Measurements from ENCODE around the gene IMMP2L.

IMMP2L gene

DNA sequence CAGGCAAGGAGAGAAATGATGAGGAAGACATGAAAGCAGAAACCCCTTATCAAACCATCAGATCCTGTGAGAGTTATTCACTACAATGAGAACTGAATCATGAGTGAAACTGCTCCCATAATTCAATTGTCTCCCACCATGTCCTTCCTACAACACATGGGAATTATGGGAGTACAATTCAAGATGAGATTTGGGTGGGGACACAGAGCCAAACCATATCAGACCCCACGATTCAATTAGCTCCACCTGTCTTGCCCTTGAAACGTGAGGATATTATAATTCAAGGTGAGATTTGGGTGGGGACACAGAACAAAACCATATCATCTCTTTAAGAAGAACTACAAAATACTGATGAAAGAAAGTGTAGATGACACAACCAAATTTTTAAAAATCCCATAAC lies 128.9 kb downstream of the IMMP2L start:
- H3K27ac ChIP-seq (ENCODE audit: low read depth, low read length): no peak overlapping the region
- H3K9ac ChIP-seq (ENCODE audit: low read length): no peak overlapping the region
- H3K27me3 ChIP-seq (ENCODE audit: control insufficient read depth, insufficient read depth, low read length): no peaks in the 10 kb centered on the region
- no peak overlapping the region for H3K4me3 ChIP-seq (ENCODE audit: low read length)
- no peaks in the 10 kb centered on the region for H3K4me1 ChIP-seq (ENCODE audit: control insufficient read depth, insufficient read depth, low read length)
- H3K36me3 ChIP-seq (ENCODE audit: control insufficient read depth, insufficient read depth, low read length): no peaks in the 10 kb centered on the region

GRCh38 chr7:111429781-111430180 lies 132.5 kb downstream of the IMMP2L start:
- H3K4me3 ChIP-seq (ENCODE audit: low read length): no peak overlapping the region
- H3K4me1 ChIP-seq (ENCODE audit: control insufficient read depth, insufficient read depth, low read length): no peaks in the 10 kb centered on the region
- H3K27me3 ChIP-seq (ENCODE audit: control insufficient read depth, insufficient read depth, low read length): no peaks in the 10 kb centered on the region
- no peaks in the 10 kb centered on the region for H3K36me3 ChIP-seq (ENCODE audit: control insufficient read depth, insufficient read depth, low read length)
- no peak overlapping the region for H3K9ac ChIP-seq (ENCODE audit: low read length)
- no peak overlapping the region for H3K27ac ChIP-seq (ENCODE audit: low read depth, low read length)

DNA sequence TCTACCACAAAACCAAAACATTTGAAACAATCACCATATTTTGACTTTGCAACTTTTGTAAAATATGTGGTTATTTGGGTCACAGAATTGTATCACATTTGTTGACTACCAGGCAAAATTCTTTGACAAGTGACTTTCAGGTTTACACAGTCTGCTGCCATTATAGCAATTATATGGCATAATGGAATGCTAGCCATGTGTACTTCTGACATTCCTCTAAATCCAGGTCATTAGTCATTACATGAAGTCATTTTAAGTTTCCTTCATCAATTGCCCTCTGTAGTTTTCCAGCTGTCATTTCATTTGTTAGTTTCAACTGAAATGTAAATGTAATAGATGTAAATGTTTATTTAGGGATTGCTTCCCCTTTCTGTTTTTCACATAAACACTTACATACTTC lies 137.5 kb downstream of the IMMP2L start:
- Histone ChIP-seq H3K27me3 (ENCODE audit: control insufficient read depth, insufficient read depth, low read length) (no peaks in the 10 kb centered on the region), H3K36me3 (ENCODE audit: control insufficient read depth, insufficient read depth, low read length) (no peaks in the 10 kb centered on the region), H3K27ac (ENCODE audit: low read depth, low read length) (no peak overlapping the region), H3K4me3 (ENCODE audit: low read length) (no peak overlapping the region), H3K4me1 (ENCODE audit: control insufficient read depth, insufficient read depth, low read length) (no peaks in the 10 kb centered on the region), H3K9ac (ENCODE audit: low read length) (no peak overlapping the region)

GRCh38 chr7:111414374-111414773 lies 147.9 kb downstream of the IMMP2L start:
- H3K9ac ChIP-seq (ENCODE audit: low read length): no peak overlapping the region
- H3K36me3 ChIP-seq (ENCODE audit: control insufficient read depth, insufficient read depth, low read length): no peaks in the 10 kb centered on the region
- H3K27me3 ChIP-seq (ENCODE audit: control insufficient read depth, insufficient read depth, low read length): no peaks in the 10 kb centered on the region
- H3K4me3 ChIP-seq (ENCODE audit: low read length): no peak overlapping the region
- H3K27ac ChIP-seq (ENCODE audit: low read depth, low read length): no peak overlapping the region
- H3K4me1 ChIP-seq (ENCODE audit: control insufficient read depth, insufficient read depth, low read length): no peaks in the 10 kb centered on the region

DNA sequence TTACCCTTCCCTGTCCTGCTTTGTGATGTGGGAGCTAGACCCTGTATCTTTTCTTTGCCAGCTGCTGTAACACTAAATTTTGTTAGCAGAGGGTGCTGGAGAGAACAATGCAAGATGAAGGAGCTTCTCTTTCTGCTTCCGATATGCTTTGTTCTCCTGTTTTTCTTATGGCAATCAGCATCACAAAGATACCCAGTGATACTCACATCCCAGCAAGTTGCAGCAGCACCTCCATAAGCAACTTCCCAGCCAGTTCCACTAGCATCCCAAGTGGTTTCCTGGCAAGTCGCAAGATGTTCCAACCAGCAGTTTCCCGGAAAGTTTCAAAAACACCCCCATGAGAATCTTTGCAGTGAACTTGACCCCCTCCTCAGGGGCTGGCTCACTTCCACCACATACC lies 148.6 kb downstream of the IMMP2L start:
- no peak overlapping the region for H3K4me3 ChIP-seq (ENCODE audit: low read length)
- no peaks in the 10 kb centered on the region for H3K27me3 ChIP-seq (ENCODE audit: control insufficient read depth, insufficient read depth, low read length)
- H3K9ac ChIP-seq (ENCODE audit: low read length): no peak overlapping the region
- no peaks in the 10 kb centered on the region for H3K36me3 ChIP-seq (ENCODE audit: control insufficient read depth, insufficient read depth, low read length)
- no peaks in the 10 kb centered on the region for H3K4me1 ChIP-seq (ENCODE audit: control insufficient read depth, insufficient read depth, low read length)
- H3K27ac ChIP-seq (ENCODE audit: low read depth, low read length): no peak overlapping the region

DNA sequence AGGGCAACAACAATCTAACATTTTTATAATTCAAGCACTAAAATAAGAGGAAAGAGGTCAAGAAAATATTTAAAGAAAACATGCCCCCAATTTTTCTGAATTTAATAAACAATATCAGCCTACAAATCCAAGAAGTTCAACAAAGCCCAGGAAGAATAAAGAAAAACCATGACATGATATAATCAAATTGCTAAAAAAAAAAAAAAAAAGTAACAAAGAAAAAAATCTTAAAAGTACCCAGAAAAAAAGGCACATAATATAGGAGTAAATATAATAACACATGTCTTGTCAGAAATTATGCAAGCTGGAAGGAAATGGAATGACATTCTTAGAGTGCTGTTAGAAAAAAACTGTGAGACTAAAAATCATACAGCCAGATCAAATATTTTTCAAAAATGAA lies 151.4 kb downstream of the IMMP2L start:
- Histone ChIP-seq H3K9ac (ENCODE audit: low read length) (no peak overlapping the region), H3K27me3 (ENCODE audit: control insufficient read depth, insufficient read depth, low read length) (no peaks in the 10 kb centered on the region), H3K4me1 (ENCODE audit: control insufficient read depth, insufficient read depth, low read length) (no peaks in the 10 kb centered on the region), H3K36me3 (ENCODE audit: control insufficient read depth, insufficient read depth, low read length) (no peaks in the 10 kb centered on the region), H3K27ac (ENCODE audit: low read depth, low read length) (no peak overlapping the region), H3K4me3 (ENCODE audit: low read length) (no peak overlapping the region)

DNA sequence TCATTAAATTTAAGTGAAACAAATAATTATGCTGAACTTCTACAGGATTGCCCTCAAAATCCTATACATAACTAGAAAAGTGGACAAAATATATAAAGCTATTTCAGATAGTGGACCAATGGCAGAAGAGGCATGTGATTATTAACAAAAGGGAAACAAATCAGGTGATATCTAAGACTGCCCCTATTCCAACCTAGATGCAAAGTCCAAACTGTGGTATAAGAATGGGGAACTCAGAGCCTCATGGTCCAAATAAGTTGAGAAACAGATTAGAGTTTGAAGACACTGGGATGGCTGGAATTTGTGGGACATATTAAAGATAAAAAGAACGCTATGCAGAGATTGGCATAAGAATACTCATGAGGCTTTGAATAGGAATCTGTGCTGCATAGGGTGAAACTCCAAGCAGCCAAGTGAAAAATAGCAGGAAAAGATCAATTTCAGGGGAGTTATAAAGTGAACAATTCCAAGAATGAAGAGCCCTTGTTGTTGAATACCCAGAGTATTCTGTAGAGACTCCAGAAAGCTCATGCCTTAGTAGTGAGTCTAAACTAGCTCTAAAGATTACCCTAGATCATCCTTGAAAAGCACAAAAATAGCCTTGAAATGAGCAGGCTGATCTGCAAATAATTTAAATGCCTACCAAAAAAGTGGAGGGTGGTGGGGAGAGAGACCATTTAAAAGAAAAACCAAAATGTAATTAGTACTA lies 152.4 kb downstream of the IMMP2L start:
- no peaks in the 10 kb centered on the region for H3K36me3 ChIP-seq (ENCODE audit: control insufficient read depth, insufficient read depth, low read length)
- no peak overlapping the region for H3K4me3 ChIP-seq (ENCODE audit: low read length)
- H3K4me1 ChIP-seq (ENCODE audit: control insufficient read depth, insufficient read depth, low read length): no peaks in the 10 kb centered on the region
- no peak overlapping the region for H3K9ac ChIP-seq (ENCODE audit: low read length)
- H3K27ac ChIP-seq (ENCODE audit: low read depth, low read length): no peak overlapping the region
- H3K27me3 ChIP-seq (ENCODE audit: control insufficient read depth, insufficient read depth, low read length): no peaks in the 10 kb centered on the region

DNA sequence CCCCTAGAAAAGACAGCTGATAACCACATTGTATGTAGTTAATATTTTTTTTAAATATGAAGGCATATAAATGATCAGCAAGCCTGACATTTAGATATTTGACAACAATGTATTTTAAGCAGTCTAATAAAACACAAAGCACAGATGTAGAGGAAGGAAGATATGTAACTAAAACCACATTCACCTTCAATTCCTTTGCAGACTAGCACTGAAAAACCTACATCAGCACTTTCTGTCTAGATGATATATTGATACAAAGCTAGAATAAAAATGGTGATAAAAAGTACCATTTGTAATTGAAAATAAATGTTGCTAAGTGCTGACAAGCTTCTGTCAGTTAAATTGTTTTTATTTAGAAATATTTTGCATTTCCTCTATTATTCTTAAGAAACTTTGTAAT lies 153.6 kb downstream of the IMMP2L start:
- H3K4me1 ChIP-seq (ENCODE audit: control insufficient read depth, insufficient read depth, low read length): no peaks in the 10 kb centered on the region
- no peak overlapping the region for H3K4me3 ChIP-seq (ENCODE audit: low read length)
- H3K27me3 ChIP-seq (ENCODE audit: control insufficient read depth, insufficient read depth, low read length): no peaks in the 10 kb centered on the region
- H3K9ac ChIP-seq (ENCODE audit: low read length): no peak overlapping the region
- H3K27ac ChIP-seq (ENCODE audit: low read depth, low read length): no peak overlapping the region
- no peaks in the 10 kb centered on the region for H3K36me3 ChIP-seq (ENCODE audit: control insufficient read depth, insufficient read depth, low read length)

GRCh38 chr7:111407258-111407657 lies 155.0 kb downstream of the IMMP2L start:
- Histone ChIP-seq H3K9ac (ENCODE audit: low read length) (no peak overlapping the region), H3K4me3 (ENCODE audit: low read length) (no peak overlapping the region), H3K27me3 (ENCODE audit: control insufficient read depth, insufficient read depth, low read length) (no peaks in the 10 kb centered on the region), H3K27ac (ENCODE audit: low read depth, low read length) (no peak overlapping the region), H3K36me3 (ENCODE audit: control insufficient read depth, insufficient read depth, low read length) (no peaks in the 10 kb centered on the region), H3K4me1 (ENCODE audit: control insufficient read depth, insufficient read depth, low read length) (no peaks in the 10 kb centered on the region)

DNA sequence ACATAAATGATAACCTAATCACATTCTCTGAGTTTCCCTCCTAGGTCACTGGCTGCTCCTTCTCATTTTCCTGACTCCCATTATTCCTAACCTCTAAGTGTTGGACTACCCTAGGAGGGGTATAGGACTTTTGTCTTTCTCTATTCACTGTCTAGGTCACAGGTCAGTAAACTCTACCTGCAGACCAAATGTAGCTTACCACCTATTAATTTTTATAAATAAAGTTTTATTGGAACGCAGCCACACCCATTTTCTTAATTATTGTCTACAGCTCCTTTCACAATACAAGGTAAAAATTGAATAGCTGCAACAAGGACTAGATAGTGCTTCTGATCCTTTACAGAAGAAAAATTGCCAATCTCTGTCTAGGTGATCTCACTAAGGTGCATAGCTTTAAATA lies 156.7 kb downstream of the IMMP2L start:
- Histone ChIP-seq H3K27ac (ENCODE audit: low read depth, low read length) (no peak overlapping the region), H3K4me1 (ENCODE audit: control insufficient read depth, insufficient read depth, low read length) (no peaks in the 10 kb centered on the region), H3K4me3 (ENCODE audit: low read length) (no peak overlapping the region), H3K36me3 (ENCODE audit: control insufficient read depth, insufficient read depth, low read length) (no peaks in the 10 kb centered on the region), H3K9ac (ENCODE audit: low read length) (no peak overlapping the region), H3K27me3 (ENCODE audit: control insufficient read depth, insufficient read depth, low read length) (no peaks in the 10 kb centered on the region)

DNA sequence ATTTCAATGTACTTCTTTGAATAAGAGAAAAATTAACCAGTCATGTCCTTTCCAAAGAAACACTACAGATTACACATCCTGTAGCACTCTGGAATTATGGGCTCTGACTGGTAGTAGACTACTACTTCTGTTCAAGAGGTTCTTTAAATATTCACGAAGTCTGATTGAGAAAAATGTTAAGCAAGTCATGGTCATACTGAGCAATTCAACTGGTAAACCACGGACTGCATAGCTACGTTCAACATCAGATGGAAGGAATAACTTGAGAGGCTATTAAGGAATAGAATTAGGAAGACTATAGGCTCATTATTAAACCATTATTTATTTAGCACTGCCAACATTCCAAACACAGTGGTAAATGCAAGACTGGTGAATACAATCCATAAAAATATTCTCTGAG lies 160.8 kb downstream of the IMMP2L start:
- Histone ChIP-seq H3K4me1 (ENCODE audit: control insufficient read depth, insufficient read depth, low read length) (no peaks in the 10 kb centered on the region), H3K4me3 (ENCODE audit: low read length) (no peak overlapping the region), H3K36me3 (ENCODE audit: control insufficient read depth, insufficient read depth, low read length) (no peaks in the 10 kb centered on the region), H3K27me3 (ENCODE audit: control insufficient read depth, insufficient read depth, low read length) (no peaks in the 10 kb centered on the region), H3K27ac (ENCODE audit: low read depth, low read length) (no peak overlapping the region), H3K9ac (ENCODE audit: low read length) (no peak overlapping the region)

GRCh38 chr7:111400088-111400487 lies 162.2 kb downstream of the IMMP2L start:
- H3K36me3 ChIP-seq (ENCODE audit: control insufficient read depth, insufficient read depth, low read length): no peaks in the 10 kb centered on the region

GRCh38 chr7:111394891-111395290 lies 167.4 kb downstream of the IMMP2L start:
- Histone ChIP-seq H3K4me1 (ENCODE audit: control insufficient read depth, insufficient read depth, low read length) (no peaks in the 10 kb centered on the region), H3K4me3 (ENCODE audit: low read length) (no peak overlapping the region), H3K9ac (ENCODE audit: low read length) (no peak overlapping the region), H3K27me3 (ENCODE audit: control insufficient read depth, insufficient read depth, low read length) (no peaks in the 10 kb centered on the region), H3K27ac (ENCODE audit: low read depth, low read length) (no peak overlapping the region), H3K36me3 (ENCODE audit: control insufficient read depth, insufficient read depth, low read length) (no peaks in the 10 kb centered on the region)

More at GRCh38 chr7:111400088-111400487, 162.2 kb downstream of the IMMP2L start:
- no peak overlapping the region for H3K4me3 ChIP-seq (ENCODE audit: low read length)
- no peaks in the 10 kb centered on the region for H3K27me3 ChIP-seq (ENCODE audit: control insufficient read depth, insufficient read depth, low read length)
- H3K27ac ChIP-seq (ENCODE audit: low read depth, low read length): no peak overlapping the region
- H3K9ac ChIP-seq (ENCODE audit: low read length): no peak overlapping the region
- H3K4me1 ChIP-seq (ENCODE audit: control insufficient read depth, insufficient read depth, low read length): no peaks in the 10 kb centered on the region

All from rectal smooth muscle tissue (tissue), 1 donor.